Mammary epithelial cell (primary cell): ENCODE results near the gene TET2.

ENCODE experiments used
- CTCF ChIP-seq, 2 donors: IDR thresholded peaks in 1 of 2; conservative IDR thresholded peaks in 1 of 2; 2 replicates each; pipeline ENCODE4 v1.5.1; 2011 to 2012; ENCODE audit warnings: inconsistent platforms in 2 of 2, low read length in 2 of 2, mild to moderate bottlenecking in 2 of 2, control low read depth in 1 of 2, low read depth in 1 of 2; ENCODE audit not compliant: insufficient read depth in 1 of 2; ENCODE audit errors: extremely low read depth in 1 of 2
- EZH2 ChIP-seq: IDR thresholded peaks from 2 replicates; pipeline ENCODE4 v1.6.1; 2012; ENCODE audit warnings: low read length, inconsistent platforms, borderline replicate concordance

DNA sequence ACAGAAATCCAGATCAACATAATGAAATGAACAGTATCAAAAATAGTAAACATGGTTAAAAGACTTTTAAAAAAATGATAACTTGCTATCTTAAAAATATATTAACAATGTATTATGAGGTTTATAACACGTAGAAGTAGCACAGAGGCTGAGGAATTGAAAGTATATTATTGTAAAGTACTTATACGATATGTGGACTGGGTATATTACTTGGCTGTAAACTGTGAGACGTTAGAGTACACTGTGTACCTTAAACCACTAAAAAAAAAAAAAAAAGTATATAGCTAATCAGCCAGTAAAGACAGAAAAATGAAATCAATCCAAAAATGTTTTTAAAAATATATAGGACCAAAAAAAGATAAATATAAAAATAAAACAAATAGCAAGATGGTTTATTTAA, 120.6 kb downstream of the TET2 start:
- TF ChIP-seq EZH2 (no peak), CTCF (conservative IDR thresholded peaks at IDR 0.05 in 1 of 2, IDR thresholded peaks at IDR 0.05 in 1 of 2; ENCODE audit: extremely low read depth in 1 of 2, insufficient read depth in 1 of 2, low read depth in 1 of 2, low read length in 2 of 2) (no peak)
